Measurements from ENCODE around the gene XCL2.
"Not testable (repeated sequence)": the region's sequence is repeated elsewhere in the genome, so short reads cannot be mapped to it uniquely, and the experiment has no call there.

Gene XCL2

DNA sequence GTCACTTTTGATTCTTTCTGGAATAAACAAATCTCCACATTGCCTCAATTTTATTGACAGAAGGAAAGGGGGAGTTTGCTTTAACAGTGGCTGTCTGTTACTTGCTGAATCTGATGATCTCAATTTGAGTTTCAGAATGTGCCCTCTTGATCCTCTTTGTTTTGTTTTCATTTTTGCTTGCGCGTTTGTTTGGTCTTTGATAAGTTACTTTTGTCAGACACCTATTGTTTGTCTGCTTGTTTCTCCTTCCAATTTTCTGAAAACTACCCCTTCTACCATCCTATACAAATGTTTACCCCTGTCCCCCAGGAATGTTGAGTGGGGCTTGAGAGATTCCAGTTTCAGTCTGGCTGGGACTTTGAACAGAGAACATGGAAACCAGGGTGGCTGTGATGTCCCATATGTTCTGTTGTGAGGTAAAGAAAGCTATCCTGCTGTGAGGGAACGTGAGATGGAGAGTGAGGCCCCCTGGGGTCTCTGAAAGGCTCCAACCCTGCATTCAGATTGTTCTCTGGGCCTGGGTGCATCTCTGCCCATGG is 11.8 kb upstream of the XCL2 start:
- DNase-seq, result no peak

DNA sequence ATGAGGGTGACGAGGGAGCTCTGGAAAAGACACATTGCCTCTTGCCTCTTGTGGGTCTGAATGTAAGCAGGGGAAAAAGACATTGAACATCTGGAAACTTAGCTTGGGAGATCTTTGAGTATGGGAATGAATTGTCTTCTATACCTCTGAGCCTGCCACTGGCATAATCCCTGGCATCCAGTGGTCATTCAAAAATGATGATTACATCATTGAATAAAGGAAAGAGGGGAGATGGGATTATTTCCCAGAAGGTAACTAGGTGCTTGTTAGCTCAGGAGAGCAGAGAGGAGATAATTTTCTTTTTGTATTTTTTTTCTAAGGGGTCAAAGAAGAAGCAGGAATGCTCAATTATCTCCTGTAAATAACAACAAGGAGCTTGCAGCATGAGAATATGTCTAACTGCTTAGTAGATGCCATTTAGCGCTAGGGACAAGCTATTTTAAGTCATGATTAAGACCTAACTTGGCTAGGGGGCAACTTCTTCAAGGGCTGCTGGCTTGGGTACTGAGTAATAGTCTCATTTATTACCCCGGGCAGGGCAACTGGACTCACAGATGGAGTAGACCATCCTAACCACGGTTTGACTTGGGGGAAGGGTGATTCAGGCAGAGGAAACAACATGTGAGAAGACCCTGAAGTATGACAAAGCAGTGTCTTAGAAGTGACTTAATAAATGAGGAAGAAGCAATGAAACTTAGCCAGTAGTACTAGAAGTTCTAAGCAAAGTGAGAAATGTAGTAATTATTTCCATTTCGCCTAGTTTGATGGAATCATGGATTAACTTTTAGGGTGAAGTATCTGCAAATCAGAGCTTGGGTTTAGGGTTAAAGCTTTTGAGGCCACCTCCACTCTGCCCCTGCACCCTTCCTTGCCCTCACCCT is 11.0 kb upstream of the XCL2 start:
- DNase-seq, result no peak

DNA sequence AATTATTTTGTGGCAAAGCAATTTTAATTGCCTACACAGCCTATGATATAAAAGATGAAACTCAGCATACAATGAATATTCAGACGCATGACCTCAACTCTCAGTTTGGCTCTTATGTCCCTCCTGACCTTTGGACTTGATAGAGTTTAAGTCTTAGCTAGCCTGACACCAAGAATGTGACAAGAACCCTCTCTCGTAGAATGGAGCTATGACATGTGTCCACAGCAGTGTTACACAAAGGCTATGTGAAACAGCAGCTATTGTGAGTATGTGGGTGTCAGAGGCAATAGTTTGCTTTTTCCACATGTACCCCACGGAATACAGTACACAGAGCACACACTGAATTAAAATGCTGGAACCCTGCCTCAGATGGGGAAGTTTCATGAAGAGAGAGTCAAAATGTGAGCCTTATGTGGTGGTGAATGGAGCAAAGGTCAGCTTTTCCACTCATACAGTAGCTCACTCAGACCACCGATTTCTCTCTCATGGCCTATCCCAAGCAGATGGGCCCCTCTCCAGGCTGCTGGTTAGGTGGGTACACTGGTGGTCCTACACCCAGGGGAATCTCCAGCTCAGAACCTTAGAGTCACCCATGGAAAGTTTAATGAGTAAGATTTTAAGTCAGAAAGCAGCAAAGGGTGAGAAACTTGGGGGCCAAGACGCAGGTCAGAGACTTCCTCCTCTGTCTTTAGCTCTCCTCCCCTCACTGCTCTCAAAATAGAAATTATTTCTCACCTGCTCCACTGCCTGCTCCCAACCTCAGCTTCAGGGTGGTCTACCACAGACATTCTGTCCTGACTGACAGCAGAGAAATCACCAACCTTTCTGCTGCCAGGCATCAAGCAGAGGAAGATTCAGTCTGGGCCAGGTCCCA is 10.1 kb upstream of the XCL2 start:
- no peak for DNase-seq

DNA sequence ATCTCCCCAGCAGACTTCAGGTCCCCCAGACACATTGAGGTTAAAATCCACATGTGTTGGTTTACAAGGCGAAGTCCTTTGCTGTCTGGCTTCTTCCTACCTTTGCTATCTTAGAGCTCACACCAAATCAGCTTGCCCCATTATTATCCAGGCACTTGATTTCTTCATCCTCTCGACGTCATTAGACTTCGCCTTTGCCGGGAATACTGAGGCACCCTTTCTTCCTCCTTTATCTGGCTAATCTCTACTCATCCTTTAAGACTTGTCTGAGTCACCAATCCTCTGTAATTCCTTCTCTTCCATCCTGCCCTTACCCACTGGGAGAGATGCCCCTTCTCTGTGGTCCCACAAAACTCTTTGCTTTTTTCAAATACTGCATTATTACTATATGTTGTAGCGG is 9.2 kb upstream of the XCL2 start:
- DNase-seq, result no peak

DNA sequence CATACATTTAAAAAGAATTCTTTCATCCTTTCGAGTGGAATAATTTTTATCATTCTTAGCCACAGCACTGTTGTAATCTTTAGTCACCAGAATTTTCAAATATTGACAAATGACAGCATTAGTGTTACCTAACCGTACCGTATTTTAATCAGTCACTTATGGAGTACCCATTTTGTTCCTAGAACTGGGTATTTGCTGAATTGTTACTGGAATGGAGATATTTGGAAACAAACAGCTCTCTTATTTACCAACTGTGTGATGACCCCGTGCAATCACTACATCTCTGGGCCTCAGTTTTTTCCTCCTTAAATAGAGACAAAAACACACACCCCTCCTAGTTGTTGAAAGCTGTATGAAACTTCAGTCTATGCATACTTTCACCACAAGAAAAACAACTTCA is 7.9 kb upstream of the XCL2 start:
- no peak for DNase-seq

DNA sequence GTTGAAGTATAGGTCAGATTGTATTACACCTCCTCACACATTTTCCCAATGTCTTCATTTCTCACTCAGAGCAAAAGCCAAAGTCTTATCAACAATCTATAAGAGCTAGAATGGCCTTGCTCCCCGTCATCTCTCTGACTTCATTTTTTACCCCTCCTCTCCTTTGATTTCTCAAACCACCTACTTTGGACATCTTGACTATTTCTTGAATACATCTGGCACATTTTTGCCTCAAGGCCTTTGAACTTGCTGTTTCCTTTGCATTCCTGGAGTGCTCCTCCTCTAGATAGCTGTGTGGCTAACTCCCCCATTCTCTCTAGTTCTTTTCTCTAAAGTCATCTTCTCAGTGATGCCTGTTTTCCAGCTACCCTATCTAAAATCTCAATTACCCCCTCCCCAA is 7.2 kb upstream of the XCL2 start:
- no peak for DNase-seq

DNA sequence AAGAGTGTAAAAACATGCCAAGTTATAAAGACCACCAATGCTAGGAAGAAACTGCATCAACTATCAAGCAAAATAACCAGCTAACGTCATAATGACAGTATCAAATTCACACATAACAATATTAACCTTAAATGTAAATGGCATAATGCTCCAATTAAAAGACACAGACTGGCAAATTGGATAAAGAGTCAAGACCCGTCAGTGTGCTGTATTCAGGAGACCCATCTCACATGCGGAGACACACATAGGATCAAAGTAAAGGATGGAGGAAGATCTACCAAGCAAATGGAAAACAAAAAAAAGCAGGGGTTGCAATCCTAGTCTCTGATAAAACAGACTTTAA is 2.7 kb upstream of the XCL2 start:
- not testable (repeated sequence) for DNase-seq

DNA sequence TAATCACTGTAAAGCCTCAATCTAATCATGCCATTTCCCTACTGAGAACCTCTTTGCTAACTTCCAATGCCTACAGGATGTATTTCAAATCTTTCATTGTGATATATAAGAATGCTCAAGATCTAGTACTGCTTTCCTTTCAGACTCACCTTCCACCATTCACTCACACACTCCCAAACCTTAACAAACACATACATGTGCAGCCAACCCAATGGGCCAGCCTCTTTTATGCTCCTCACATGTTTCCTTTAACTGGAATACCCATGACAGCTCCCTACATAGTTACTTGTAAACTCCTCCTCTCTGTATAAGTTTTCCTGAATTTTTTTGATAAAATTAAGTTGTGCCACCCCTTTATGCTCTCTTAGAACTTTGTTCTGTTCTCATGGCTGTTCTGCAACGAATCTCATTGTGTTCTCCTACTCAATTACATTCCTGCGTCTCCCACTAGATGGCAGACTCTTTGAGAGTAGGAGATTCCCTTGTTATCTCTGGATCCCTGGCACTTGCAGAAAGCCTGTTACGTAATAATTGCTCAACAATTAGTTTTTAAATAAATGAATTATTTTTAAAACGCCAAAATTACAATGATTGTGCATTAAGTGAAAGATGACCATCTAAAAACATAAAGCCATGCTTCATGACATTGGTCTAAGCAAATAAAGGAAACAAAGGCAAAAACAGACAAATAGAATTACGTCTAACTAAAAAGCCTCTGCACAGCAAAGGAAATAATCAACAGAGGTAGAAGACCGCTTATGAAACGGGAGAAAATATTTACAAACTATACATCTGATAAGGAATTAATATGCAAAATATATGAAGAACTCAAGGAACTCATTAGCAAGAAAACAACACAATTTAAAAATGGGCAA is 2.1 kb upstream of the XCL2 start:
- not testable (repeated sequence) for DNase-seq

DNA sequence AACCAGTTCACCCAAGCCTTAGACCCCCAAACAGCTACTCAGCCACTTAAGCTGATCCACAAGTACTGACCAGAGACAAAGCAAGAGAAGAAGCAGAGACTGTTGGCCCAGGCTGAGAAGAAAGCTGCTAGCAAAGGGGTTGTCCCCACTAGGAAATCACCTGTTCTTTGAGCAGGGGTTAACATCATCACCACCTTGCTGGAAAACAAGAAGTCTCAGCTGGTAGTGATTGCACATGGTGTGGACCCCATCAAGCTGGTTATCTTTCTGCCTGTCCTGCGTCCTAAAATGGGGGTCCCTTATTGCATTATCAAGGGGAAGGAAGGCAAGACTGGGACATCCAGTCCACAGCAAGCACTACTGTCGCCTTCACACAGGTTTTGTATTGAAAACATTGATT is 819 bp downstream of the XCL2 start:
- DNase-seq, result not testable (repeated sequence)

DNA sequence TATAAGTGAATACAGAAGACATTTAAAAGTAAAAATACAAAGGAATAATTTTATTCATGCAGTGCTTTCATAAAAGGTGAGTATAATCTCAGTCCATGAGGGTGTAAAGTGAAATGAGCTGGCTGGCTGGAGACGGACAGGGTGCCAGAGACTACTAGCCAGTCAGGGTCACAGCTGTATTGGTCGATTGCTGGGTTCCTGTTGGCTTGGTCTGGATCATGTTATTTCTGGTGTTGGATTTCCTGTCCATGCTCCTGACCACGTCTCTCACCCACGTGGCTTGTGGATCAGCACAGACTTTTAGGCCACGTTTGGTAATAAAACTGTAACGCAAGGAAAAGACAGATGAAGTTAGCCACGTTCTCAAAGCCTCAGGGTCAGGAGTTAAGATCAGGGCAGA is 3.0 kb downstream of the XCL2 start:
- DNase-seq, result not testable (repeated sequence)

DNA sequence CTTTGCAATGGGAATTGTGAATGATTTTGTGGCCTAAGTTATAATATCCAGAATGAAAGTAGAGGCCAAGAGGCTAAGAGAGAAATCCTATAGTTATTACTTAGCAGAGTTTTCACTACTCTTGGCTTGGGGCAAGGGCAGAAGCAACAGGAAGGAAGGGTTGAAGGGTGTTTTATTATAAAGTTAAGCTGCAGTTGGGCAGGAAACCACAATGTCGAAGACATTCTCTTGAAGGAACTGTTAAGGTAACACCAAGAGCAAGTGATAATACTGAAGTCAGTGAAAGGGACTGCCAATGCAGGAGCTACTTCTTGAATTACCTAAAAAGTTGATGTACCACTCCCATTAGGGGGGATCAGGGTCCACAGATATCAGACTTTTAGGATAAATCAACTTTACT is 8.3 kb downstream of the XCL2 start:
- no peak for DNase-seq

DNA sequence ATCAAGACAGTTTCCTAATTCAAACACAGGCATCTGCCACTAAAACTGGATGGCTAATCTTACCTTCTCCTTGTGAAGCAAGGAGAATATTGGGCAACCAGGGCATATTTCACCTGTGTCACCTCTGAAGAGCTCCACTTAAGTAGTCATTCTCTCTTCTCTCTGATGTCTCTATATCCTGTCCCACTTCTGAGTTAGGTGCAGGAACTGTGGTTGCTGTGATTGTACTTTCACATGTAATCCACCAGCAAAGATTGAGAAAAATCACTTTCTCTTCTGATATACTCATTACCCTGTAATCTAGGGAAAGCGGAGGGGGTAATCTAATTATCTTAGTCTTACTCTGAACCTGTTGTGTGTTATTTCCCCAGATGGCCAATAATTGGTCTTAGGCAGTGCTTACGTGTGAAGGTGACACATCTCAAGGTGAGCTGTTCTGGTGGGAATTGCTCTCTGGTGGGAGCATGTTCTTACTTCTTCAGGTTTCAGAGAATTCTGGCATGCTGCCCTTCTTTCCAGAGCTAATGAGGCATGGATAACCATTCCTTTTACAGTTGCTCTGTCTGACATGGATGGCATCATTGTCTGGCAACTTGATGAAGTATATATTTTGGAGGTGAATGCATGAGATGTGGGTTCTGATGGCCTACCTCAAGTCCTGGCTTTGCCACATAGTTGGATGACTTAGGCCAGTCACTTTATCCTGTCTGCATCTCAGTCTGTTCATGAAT is 12.0 kb downstream of the XCL2 start:
- DNase-seq, result no peak

DNA sequence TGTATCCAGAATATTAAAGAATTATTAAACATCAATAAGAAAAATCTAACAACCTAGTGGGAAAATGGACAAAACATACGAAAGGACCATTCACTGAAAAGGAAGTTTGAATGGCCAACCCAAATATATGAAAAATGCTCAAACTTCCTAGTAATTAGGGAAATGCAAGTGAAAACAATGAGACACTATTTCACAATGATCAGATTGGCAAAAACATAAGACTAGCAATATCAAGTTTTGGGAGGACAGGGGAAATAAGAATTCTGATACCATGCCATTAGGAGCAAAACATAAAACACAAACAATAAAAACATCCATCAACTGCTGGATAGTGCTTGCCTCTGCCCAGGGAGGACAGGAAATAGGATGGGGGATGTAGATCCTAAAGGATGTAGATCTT is 14.3 kb downstream of the XCL2 start:
- no peak for DNase-seq

DNA sequence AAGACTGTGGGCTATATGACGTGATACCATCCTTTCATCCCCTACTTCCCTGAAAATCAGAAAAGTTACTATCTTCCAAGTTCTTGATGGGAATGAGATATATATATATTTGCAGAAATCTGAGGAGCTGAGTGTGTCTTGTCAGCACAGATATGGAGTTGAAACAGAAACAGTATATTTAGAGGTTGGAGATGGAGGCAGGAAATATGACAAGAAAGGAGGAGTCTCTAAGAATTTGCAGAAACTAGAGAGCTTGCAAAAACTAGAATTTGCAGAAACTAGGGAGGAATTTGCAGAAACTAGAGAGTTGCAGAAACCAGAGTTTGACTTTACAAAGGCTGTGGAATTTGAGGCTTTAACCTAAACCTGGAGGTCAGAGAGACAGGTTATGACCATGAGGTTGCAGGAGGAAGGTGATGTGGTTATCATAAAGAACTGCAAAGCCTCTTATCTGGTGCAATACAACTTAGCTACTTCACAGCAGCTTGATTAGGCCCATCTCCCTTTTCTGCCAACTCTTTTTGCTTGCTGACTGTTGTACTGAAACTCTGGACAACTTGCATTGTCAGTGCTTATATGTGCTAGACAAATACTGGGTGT is 22.3 kb downstream of the XCL2 start:
- no peak for DNase-seq

DNA sequence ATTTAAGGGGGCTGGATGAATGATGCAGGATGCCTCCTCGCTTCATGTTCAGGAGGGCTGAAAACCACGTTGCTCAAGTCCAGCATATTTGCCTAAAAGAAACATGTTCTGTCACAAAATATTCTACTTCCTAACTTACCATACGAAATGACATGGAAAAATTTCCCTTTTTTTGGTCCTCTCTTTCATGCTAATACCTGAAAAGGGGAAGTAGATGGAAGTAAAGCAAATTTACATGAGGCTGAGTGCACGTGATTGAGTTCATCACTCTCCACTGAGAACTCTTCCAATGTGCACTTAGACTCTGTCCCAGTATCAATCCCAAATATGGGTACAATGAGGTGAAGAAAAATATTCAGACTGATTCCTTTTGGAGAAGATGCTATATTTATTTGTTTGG is 23.0 kb downstream of the XCL2 start:
- no peak for DNase-seq

DNA sequence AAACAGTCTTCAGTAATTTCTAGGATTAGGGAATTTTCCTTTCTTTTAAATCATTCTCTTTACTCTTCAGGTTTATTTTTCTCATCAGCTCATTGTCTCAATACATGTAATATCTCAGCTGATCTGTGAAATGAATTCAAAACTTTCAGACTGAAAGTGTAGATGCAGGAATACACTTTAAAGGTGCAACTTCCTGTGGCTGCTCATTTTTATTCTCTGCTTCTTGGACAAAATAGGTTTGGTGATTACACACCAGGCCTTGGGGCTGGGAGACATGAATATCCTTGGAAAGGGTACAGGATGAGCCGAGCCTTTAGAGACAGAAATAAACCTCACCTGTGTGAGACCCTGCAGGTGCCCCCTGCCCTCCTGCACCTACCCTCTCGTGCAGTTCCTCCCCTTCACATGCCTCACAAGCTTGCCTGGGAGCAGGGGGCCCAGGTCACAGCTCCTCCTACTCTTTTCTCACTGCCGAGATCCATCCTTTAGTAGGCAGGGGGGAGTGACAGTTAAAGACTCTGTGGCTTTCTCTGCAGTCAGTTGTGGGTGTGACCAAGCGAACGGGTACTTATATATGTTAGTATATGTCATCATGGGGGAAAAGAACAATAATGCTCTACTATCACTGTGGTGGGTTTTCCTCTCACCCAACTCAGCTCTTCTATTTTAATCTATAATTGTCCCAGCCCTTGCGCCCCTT is 23.6 kb downstream of the XCL2 start:
- DNase-seq, result no peak

DNA sequence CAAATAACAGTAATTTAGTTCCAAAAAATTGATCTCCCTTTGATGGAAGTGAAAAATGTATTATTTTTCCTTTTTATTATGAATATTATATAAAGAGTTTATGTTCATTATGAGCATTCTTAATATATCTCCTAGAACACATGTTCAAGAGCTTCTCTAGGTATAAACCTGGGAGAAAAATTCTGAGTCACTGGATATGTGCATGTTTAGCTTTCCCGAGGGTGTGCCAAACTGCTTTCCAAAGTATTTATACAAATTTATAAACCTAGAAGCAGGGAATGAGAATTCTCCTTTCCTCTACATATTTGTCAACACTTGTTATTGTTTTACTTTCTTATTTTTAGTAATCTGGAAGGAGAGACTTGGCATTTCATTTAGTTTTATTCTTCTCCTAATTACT is 25.0 kb downstream of the XCL2 start:
- no peak for DNase-seq

DNA sequence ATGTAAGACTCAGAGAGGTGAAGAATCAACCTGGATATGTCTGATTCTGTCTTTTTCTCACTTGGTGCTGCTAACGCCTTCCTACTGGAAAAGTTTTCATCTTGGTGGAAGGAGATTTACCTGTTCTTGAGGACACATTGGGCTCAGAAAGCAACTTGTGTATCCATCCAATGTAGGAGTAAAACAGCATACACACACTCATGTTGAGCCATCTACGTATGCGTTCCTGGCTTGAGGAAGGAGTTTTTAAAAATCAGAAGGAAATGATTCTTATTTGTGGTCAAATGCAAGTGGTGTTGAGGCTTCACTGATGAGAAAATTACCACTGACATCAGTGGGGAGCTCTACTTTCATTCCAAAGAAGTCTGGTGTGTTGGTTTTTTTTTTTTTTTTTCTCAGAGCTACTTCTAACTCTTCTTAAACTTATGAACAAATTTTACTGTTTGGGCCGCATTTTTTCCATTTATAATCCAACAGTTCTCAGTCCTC is 25.6 kb downstream of the XCL2 start:
- DNase-seq, result no peak

DNA sequence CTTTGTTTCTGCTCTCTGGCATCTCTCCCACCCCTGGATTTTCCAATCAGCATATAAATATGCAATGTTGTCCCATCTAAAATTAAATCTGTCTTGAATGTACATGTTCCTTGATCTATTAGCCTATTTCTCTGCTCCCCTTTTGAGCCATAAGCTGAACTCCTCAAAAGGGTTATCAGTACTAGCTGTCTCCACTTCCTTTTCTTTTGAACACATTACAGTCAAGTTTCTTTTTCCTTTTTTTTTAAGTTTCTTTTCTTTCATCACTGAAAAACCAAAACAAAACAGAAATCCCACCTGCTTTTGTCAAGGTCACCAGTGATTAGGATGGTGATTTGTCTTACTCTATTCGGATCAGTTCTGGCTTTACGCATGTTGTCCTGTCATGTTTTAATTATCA is 29.3 kb downstream of the XCL2 start:
- no peak for DNase-seq

DNA sequence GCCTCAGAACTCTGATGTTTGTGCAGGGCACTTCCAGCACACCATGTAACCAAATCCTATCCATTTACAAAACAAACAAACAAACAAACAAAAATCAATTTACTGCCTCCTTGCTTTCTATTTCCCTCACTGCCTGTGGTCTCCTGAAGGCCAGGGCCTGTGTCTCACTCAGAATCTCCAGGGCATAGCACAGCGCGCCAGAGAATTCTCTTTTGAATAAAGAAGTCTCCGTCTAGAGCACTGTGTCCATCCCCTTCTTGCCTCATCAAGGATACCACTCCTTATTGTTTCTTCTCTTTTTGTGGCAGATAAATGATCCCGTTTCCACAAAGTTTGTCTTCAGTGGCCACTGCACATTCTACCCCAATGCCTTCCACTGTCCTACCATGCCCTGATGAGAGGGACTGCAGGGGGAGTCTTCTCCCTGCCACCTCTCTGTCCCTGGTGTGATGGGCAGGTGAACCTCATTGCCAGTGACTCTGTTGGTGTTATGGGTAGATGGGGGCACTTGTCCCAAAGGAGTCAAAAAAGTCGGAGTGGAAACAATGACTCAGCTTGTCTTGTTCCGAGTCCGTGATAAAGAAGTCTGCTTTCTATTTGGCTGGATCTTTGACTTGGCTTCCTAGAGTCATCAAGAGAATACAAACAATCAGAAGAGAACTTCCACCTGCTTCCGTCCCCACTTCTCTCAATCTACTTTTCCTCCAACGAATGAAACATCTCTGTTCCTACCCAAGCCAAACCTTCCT is 30.0 kb downstream of the XCL2 start:
- DNase-seq, result no peak

Measured in NCI-H2081 treated with DMSO at 0.1 percent for 48 hours (cell line).